H1 (cell line): ENCODE results near the gene CELSR1.

Experiments
- CTCF ChIP-seq, 3 experiments: IDR thresholded peaks; 1 replicate in 2 of 3; 2 replicates in 1 of 3; pipeline versions ENCODE4 v1.5.1 to v1.6.1; 2011; ENCODE audit warnings: low read length in 3 of 3, mild to moderate bottlenecking in 3 of 3, inconsistent platforms in 2 of 3, low read depth in 1 of 3, moderate library complexity in 1 of 3; ENCODE audit not compliant: insufficient read depth in 1 of 3; ENCODE audit errors: control extremely low read depth in 1 of 3
- EP300 ChIP-seq, 2 experiments: IDR thresholded peaks; 1 replicate in 1 of 2; 2 replicates in 1 of 2; pipeline ENCODE4 v1.6.1; 2011 to 2012; ENCODE audit warnings: low read depth in 2 of 2, low read length in 2 of 2, mild to moderate bottlenecking in 2 of 2, borderline replicate concordance in 1 of 2, inconsistent platforms in 1 of 2, moderate library complexity in 1 of 2
- EZH2 ChIP-seq: fragments of 200-600 bp; sonication (generic); IDR thresholded peaks from 2 replicates; pipeline ENCODE4 v1.7.1; 2012; ENCODE audit warnings: low read depth, mild to moderate bottlenecking, moderate library complexity, low read length, inconsistent platforms; ENCODE audit not compliant: severe bottlenecking
- HDAC6 ChIP-seq: IDR thresholded peaks from one replicate; pipeline ENCODE4 v1.7.1; 2012; ENCODE audit warnings: low read depth, mild to moderate bottlenecking, inconsistent platforms, low read length, moderate library complexity
- PHF8 ChIP-seq: fragments of 200-600 bp; sonication (generic); conservative IDR thresholded peaks from 2 replicates; pipeline ENCODE4 v1.7.1; 2012; ENCODE audit warnings: low read depth, mild to moderate bottlenecking, inconsistent platforms, low read length, moderate library complexity
- TEAD4 ChIP-seq: IDR thresholded peaks from 2 replicates; pipeline ENCODE4 v1.6.1; 2012; ENCODE audit warnings: low read depth, low read length, inconsistent platforms, mixed read lengths
- YY1 ChIP-seq: IDR thresholded peaks from 2 replicates; pipeline ENCODE4 v1.6.1; 2011; ENCODE audit warnings: low read depth, mild to moderate bottlenecking, low read length

- TF ChIP-seq HDAC6 (no peak), YY1 (no peak), CTCF (IDR thresholded peaks at IDR 0.05; ENCODE audit: control extremely low read depth in 1 of 3, insufficient read depth in 1 of 3, low read depth in 1 of 3, low read length in 3 of 3) (no peak), EZH2 (no peak), TEAD4 (no peak), PHF8 (no peak), EP300 (IDR thresholded peaks at IDR 0.05; ENCODE audit: borderline replicate concordance in 1 of 2, low read depth in 2 of 2, low read length in 2 of 2) (no peak)
Observed at GRCh38 chr22:46365166-46365624, 172.2 kb downstream of the CELSR1 start.
